ENCODE measurements around the gene DHX16. TPM values are rescaled to one million over a fixed set of nuclear protein-coding genes. Genes with fewer than 3 reads are reported as not detected.
A peak's percentile ranks its signal among the peaks of the same experiment; 100 is the strongest.

The DHX16 gene
- total and polyA plus RNA-seq, 9 of the 15 experiments (the other 6 are each of a cell fraction or from before 2014, with no cell fraction given): 14.6 to 66.1 (median 47.5) TPM

DNA sequence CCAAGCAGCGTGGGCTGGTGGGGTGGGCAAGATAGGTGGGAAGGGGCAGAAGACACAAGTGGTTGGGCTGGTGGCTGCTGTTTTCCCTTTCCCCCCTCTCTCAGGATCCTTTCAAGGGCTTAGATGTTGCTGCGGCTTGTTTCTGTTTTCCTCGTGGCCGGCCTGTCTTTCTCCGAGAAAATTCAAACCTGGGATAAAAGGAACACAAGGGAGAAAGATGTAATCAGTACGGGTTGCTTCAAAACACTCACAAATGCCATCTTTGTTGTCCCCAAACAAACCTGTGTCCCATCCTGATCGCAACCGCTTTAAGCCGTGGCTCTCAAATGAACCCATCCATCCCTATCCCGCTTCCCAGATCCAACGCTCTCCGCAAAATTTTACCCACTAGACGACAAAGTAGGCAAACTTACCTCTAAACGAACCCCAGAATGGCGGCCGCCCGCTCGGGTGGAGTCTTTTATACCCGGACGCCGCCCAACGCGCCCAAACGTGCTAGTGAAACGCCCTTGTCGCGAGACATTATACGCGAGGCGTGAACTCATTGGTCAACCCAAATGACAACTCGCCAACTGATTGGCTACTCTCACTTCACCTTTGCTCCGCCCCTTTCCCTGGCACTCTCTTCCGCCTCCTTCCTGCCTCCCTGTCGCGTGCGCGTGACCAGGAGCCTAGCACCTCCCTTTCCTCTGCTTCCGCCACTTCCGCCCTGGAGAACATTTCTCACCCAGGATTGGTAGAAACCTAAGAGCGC, 55.8 kb downstream of the DHX16 start, which contains the start of gene PPP1R10 (continued):
- TF ChIP-seq ZBTB40 (IDR thresholded peaks at IDR 0.05): peak; percentile 97
- TF ChIP-seq ZBTB40 (CRISPR knock-in tag; IDR thresholded peaks at IDR 0.05): no peak
- TF ChIP-seq STAG1 (CRISPR knock-in tag; IDR thresholded peaks at IDR 0.05; ENCODE audit: borderline replicate concordance): no peak
- no peak for TF ChIP-seq CBX5 (IDR thresholded peaks at IDR 0.05; ENCODE audit: borderline replicate concordance, low read depth)
- TF ChIP-seq BRF1 (IDR thresholded peaks at IDR 0.05; ENCODE audit: borderline replicate concordance, extremely low read depth, insufficient read length): no peak
- peak; percentile 99 for TF ChIP-seq HBP1 (CRISPR knock-in tag; IDR thresholded peaks at IDR 0.05)
- 0 out of 4 replicates have a peak, but pooled peaks of 1 of the 2 experiments have one; percentile 22 for TF ChIP-seq FOXA3 (CRISPR knock-in tag; conservative IDR thresholded peaks at IDR 0.05 in 1 of 2, IDR thresholded peaks at IDR 0.05 in 1 of 2)
- no peak for TF ChIP-seq PPARD (CRISPR knock-in tag; IDR thresholded peaks at IDR 0.05)
- peak; percentile 70 for TF ChIP-seq SNIP1 (IDR thresholded peaks at IDR 0.05; ENCODE audit: low read depth)
- TF ChIP-seq SMAD2 (IDR thresholded peaks at IDR 0.05; ENCODE audit: low read depth, low read length): no peak
- TF ChIP-seq, protein P1, sequence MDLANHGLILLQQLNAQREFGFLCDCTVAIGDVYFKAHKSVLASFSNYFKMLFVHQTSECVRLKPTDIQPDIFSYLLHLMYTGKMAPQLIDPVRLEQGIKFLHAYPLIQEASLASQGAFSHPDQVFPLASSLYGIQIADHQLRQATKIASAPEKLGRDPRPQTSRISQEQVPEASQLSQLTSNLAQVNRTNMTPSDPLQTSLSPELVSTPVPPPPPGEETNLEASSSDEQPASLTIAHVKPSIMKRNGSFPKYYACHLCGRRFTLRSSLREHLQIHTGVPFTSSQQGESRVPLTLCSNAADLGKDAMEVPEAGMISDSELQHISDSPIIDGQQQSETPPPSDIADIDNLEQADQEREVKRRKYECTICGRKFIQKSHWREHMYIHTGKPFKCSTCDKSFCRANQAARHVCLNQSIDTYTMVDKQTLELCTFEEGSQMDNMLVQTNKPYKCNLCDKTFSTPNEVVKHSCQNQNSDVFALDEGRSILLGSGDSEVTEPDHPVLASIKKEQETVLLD (IDR thresholded peaks at IDR 0.05): no peak; the same call in 1 of the 2 replicates
- no peak for TF ChIP-seq SMARCA5 (IDR thresholded peaks at IDR 0.05)
- no peak for TF ChIP-seq HDAC6 (IDR thresholded peaks at IDR 0.05; ENCODE audit: low read depth, low read length)
- no peak for TF ChIP-seq ZNF778 (CRISPR knock-in tag; IDR thresholded peaks at IDR 0.05)
- TF ChIP-seq RFX5 (IDR thresholded peaks at IDR 0.05; ENCODE audit: low read depth, low read length): no peak
- no peak for TF ChIP-seq EWSR1 (IDR thresholded peaks at IDR 0.05; ENCODE audit: borderline replicate concordance, low read depth, partially characterized antibody)

Data from K562 (cell line).